ENCODE results near the gene NAP1L4.

NAP1L4 gene, protein sequence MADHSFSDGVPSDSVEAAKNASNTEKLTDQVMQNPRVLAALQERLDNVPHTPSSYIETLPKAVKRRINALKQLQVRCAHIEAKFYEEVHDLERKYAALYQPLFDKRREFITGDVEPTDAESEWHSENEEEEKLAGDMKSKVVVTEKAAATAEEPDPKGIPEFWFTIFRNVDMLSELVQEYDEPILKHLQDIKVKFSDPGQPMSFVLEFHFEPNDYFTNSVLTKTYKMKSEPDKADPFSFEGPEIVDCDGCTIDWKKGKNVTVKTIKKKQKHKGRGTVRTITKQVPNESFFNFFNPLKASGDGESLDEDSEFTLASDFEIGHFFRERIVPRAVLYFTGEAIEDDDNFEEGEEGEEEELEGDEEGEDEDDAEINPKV

DNA sequence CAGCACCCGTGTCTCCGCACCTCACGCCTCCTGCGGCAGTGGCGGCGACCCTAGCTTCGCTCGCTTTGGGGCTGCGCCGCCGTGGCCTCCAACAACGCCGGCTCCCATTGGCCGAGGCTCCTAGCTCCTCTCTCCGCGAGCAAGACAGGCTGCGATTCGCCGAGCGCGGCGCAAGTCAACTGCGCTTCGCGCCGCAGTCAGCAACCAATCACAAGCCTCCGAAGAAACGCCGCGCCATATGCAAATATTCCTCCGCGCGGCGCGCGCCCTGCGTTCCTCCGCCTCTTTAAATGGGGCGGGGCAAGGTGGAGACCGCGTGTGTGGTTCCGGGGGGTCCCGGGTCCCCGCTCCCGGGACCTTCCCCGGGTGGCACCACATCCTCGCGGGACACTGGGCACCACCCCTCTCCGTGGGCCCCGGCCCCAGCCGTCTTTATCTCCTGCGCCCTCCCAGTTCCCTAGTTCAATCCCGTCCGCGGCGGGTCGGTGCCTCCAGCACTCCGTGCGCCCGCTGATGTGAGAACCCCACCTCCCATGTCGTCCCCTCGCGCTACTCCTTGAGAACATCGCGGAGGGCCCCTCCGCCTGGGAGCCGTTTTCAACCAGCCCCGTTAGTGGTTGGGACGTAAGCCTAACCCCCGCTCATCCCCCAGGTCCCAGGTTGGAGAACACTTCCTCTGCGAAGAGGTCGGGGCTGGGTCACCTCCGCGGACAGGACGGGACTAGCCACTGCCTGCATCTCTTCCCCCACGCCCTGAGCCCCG is at the start of gene NAP1L4:
TSS of gene NAP1L4 (minus strand) at position 96 of the 763 bp plus-strand sequence. CDS start 13,109 bp downstream, outside the sequence.
- peak; percentile 98 for DNase-seq (ENCODE audit: low read depth)
- peak within 1 kb of the TSS; percentile 84 for H3K4me3 ChIP-seq (ENCODE audit: low read depth, low read length)
- TF ChIP-seq, protein P1, sequence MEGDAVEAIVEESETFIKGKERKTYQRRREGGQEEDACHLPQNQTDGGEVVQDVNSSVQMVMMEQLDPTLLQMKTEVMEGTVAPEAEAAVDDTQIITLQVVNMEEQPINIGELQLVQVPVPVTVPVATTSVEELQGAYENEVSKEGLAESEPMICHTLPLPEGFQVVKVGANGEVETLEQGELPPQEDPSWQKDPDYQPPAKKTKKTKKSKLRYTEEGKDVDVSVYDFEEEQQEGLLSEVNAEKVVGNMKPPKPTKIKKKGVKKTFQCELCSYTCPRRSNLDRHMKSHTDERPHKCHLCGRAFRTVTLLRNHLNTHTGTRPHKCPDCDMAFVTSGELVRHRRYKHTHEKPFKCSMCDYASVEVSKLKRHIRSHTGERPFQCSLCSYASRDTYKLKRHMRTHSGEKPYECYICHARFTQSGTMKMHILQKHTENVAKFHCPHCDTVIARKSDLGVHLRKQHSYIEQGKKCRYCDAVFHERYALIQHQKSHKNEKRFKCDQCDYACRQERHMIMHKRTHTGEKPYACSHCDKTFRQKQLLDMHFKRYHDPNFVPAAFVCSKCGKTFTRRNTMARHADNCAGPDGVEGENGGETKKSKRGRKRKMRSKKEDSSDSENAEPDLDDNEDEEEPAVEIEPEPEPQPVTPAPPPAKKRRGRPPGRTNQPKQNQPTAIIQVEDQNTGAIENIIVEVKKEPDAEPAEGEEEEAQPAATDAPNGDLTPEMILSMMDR (IDR thresholded peaks at IDR 0.05; ENCODE audit: insufficient read depth, low read depth, low read length, missing control alignments), result no peak

DNA sequence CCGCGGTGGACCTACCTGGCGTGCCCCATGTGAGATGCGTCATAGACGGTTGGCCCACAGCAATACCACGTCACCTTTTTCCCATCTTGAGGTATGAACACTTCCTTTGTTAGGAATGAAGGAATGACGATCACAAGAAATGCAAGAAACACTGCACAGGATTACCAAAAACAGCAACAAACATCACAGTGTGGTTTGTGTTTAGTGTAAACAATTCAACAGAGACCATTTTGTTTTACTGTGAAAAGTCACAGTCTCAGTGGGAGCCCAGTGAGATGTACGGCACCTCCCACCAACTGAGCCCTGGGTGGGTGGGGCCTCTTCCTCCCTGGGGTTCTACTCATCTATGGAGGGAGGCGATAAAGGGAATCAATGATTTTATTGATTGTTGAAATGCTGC is 48.8 kb upstream of the NAP1L4 start:
- TF ChIP-seq, protein P1 (IDR thresholded peaks at IDR 0.05; ENCODE audit: insufficient read depth, low read depth, low read length, missing control alignments), result no peak

DNA sequence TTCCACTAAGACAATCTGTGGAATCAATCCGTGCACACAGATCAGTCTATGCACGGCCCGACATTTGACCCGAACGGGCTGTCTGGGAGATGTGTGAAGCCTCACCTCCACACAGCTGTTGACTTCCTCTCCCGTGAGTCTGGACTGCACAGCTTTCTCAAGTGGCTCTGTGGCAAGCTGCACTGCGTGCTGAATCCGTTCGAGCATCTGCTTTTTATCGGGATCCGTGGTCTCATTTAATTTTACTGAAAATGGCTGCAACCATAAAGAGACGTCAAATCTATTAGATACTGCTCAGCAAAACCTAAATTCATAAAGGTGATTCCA is 45.8 kb upstream of the NAP1L4 start:
- no peak overlapping the region for H3K4me3 ChIP-seq (ENCODE audit: low read depth, low read length)
- TF ChIP-seq, protein P1 (IDR thresholded peaks at IDR 0.05; ENCODE audit: insufficient read depth, low read depth, low read length, missing control alignments), result no peak
- DNase-seq (ENCODE audit: low read depth), result no peak

More for the DNA sequence above, 48.8 kb upstream of the NAP1L4 start:
- no peak overlapping the region for H3K4me3 ChIP-seq (ENCODE audit: low read depth, low read length)
- no peak for DNase-seq (ENCODE audit: low read depth)

DNA sequence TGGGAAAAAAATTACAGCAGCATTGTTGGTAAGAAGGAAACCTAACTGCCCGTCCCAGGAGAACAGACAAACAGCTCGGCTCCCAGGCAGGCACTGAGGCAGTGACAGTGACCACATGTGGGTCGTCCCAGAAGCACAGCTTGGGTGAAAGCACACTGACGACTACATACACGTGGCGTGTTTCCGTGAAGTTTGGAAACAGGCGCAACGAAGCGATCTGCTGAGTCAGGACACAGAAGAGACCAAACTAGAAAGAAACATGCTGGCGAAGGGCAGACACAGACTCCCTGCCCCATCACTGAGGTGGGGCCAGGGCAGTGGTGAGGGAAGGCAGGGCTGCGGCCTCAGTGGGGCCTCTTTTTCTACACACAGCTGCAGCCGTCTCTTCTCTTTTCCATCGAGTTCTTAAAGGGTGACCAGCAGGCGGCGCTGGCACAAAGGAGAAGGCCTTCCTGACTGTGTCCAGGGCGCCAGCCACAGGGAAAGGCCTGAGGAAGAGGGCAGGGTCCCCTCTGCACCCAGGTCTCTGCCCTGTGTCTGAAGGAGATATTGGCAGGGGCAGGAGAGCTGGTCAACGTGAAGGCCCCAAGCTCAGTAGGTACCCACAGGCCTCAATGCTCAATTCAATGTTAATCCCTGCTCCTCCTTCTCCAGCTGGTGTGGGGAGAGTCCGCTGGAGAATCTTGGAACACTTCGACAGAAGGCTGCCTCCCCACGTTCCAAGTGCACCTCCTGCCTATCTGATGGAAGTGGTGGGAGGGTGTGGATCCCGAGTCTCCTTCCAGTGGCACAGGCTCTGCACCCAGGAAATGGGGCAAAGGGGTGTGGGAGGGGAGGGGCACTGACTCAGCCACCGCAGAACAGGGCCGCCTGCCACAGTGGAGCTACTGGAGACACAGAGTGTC is 45.2 kb upstream of the NAP1L4 start:
- H3K4me3 ChIP-seq (ENCODE audit: low read depth, low read length), result no peak overlapping the region
- TF ChIP-seq, protein P1 (IDR thresholded peaks at IDR 0.05; ENCODE audit: insufficient read depth, low read depth, low read length, missing control alignments), result peak; percentile 65
- peak; percentile 64 for DNase-seq (ENCODE audit: low read depth)

DNA sequence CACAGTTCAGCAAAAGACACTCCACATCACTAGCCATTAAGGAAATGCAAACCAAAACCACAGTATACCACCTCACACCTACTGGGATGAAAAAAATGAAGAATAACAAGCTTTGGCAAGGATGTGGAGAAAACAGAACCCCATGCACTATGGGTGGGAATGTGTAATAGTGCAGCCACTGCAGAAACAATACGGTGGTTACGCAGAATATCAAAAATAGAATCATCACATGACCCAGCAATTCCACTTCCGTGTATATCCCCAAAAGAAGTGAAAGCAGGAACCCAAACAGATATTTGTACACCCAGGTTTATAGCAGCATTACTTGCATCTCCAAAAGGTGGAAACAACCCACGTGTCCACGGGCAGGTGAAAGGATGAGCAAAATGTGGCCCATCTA is 44.3 kb upstream of the NAP1L4 start:
- H3K4me3 ChIP-seq (ENCODE audit: low read depth, low read length), result no peak overlapping the region
- TF ChIP-seq, protein P1 (IDR thresholded peaks at IDR 0.05; ENCODE audit: insufficient read depth, low read depth, low read length, missing control alignments), result no peak
- DNase-seq (ENCODE audit: low read depth), result no peak

DNA sequence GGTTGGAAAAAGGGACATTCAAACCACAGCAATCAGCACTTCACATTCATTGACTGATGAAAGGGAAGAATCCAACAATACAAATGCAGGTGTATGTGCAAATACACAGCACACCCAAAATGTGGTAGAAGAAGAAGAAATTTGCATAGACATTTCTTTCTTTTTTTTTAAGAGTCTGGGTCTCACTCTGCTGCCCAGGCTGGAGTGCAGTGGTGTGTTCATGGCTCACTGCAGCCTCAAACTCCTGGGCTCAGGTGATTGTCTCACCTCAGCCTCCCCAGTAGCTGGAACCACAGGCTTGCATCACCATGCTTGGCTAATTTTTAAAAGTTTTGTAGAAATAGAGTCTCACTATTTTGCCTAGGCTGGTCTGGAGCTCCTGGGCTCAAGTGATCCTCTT is 43.2 kb upstream of the NAP1L4 start:
- TF ChIP-seq, protein P1 (IDR thresholded peaks at IDR 0.05; ENCODE audit: insufficient read depth, low read depth, low read length, missing control alignments), result no peak
- H3K4me3 ChIP-seq (ENCODE audit: low read depth, low read length), result no peak overlapping the region
- DNase-seq (ENCODE audit: low read depth), result no peak
